ENCODE data around the gene ARRDC5. TPM values are rescaled to one million over a fixed set of nuclear protein-coding genes. Genes with fewer than 3 reads are reported as not detected.
"Not testable (repeated sequence)": the region's sequence is repeated elsewhere in the genome, so short reads cannot be mapped to it uniquely, and the experiment has no call there.

ARRDC5 gene
- polyA plus RNA-seq, 1 donor (not counting 4 experiments of a cell fraction or from before 2014, with no cell fraction given), result not detected

- Histone ChIP-seq H3K9ac (ENCODE audit: control insufficient read depth, extremely low read depth, insufficient read depth, low read length) (no peak overlapping the region), H3K4me2 (ENCODE audit: control insufficient read depth, extremely low read depth, insufficient read depth, low read depth, low read length) (no peak overlapping the region), H3K9me1 (ENCODE audit: control insufficient read depth, extremely low read depth, insufficient read depth, low read length) (no peaks in the 10 kb centered on the region), H2AFZ (ENCODE audit: control insufficient read depth, low read length) (no peak overlapping the region), H4K20me1 (ENCODE audit: control insufficient read depth, extremely low read depth, insufficient read depth, low read length) (no peaks in the 10 kb centered on the region), H3K27me3 (ENCODE audit: control insufficient read depth, extremely low read depth, insufficient read depth, low read length) (no peaks in the 10 kb centered on the region), H3K36me3 (ENCODE audit: control insufficient read depth in 2 of 2, extremely low read depth in 1 of 2, insufficient read depth in 2 of 2, low read length in 2 of 2) (peaks cover 12 to 30% of the 10 kb centered on the region in 2 experiments), H3K79me2 (ENCODE audit: control insufficient read depth, insufficient read depth, low read length) (peaks cover 19% of the 10 kb centered on the region), H3K4me3 (ENCODE audit: control insufficient read depth in 2 of 3, extremely low read depth in 1 of 3, insufficient read depth in 2 of 3, low read depth in 1 of 3, low read length in 3 of 3) (no peak overlapping the region), H3K9me3 (ENCODE audit: control insufficient read depth, low read depth, low read length) (no peaks in the 10 kb centered on the region), H3K27ac (ENCODE audit: control insufficient read depth, insufficient read depth, low read length) (no peak overlapping the region), H3K4me1 (ENCODE audit: control insufficient read depth, extremely low read depth, insufficient read depth, low read length) (peaks cover 6% of the 10 kb centered on the region)
- dilution Hi-C loops (cut with MboI; ENCODE audit: extremely low pct_ligation_motif_present, low sequenced_read_pairs), result no loop called here
- DNase-seq (ENCODE audit: low read depth, low spot score) (no peak), FAIRE-seq (no peak)
- no peak for TF ChIP-seq EZH2 (IDR thresholded peaks at IDR 0.05; ENCODE audit: low read length)
- no peak for TF ChIP-seq CTCF (optimal IDR thresholded peaks at IDR 0.05 in 1 of 3, IDR thresholded peaks at IDR 0.05 in 1 of 3, conservative IDR thresholded peaks at IDR 0.05 in 1 of 3; ENCODE audit: extremely low read depth in 1 of 3, insufficient read depth in 2 of 3, low read length in 3 of 3)
Observed at GRCh38 chr19:4859697-4860096, 43.0 kb downstream of the ARRDC5 start.

GRCh38 chr19:4856468-4856867 is 46.2 kb downstream of the ARRDC5 start:
- H4K20me1 ChIP-seq (ENCODE audit: control insufficient read depth, extremely low read depth, insufficient read depth, low read length); H3K4me1 ChIP-seq (ENCODE audit: control insufficient read depth, extremely low read depth, insufficient read depth, low read length); DNase-seq (ENCODE audit: low read depth, low spot score); H3K9me1 ChIP-seq (ENCODE audit: control insufficient read depth, extremely low read depth, insufficient read depth, low read length); FAIRE-seq; H2AFZ ChIP-seq (ENCODE audit: control insufficient read depth, low read length); H3K9me3 ChIP-seq (ENCODE audit: control insufficient read depth, low read depth, low read length); H3K9ac ChIP-seq (ENCODE audit: control insufficient read depth, extremely low read depth, insufficient read depth, low read length); H3K27ac ChIP-seq (ENCODE audit: control insufficient read depth, insufficient read depth, low read length); H3K27me3 ChIP-seq (ENCODE audit: control insufficient read depth, extremely low read depth, insufficient read depth, low read length); dilution Hi-C loops (cut with MboI; ENCODE audit: extremely low pct_ligation_motif_present, low sequenced_read_pairs); H3K4me2 ChIP-seq (ENCODE audit: control insufficient read depth, extremely low read depth, insufficient read depth, low read depth, low read length); H3K4me3 ChIP-seq (ENCODE audit: control insufficient read depth in 2 of 3, extremely low read depth in 1 of 3, insufficient read depth in 2 of 3, low read depth in 1 of 3, low read length in 3 of 3); H3K79me2 ChIP-seq (ENCODE audit: control insufficient read depth, insufficient read depth, low read length): not testable (repeated sequence)
- H3K36me3 ChIP-seq (ENCODE audit: control insufficient read depth in 2 of 2, extremely low read depth in 1 of 2, insufficient read depth in 2 of 2, low read length in 2 of 2), result peaks cover 15 to 44% of the 10 kb centered on the region in 2 experiments

GRCh38 chr19:4853506-4853905 is 49.2 kb downstream of the ARRDC5 start:
- H3K9me1 ChIP-seq (ENCODE audit: control insufficient read depth, extremely low read depth, insufficient read depth, low read length); FAIRE-seq; H3K27ac ChIP-seq (ENCODE audit: control insufficient read depth, insufficient read depth, low read length); DNase-seq (ENCODE audit: low read depth, low spot score); H3K4me2 ChIP-seq (ENCODE audit: control insufficient read depth, extremely low read depth, insufficient read depth, low read depth, low read length); H3K27me3 ChIP-seq (ENCODE audit: control insufficient read depth, extremely low read depth, insufficient read depth, low read length); H2AFZ ChIP-seq (ENCODE audit: control insufficient read depth, low read length); H3K79me2 ChIP-seq (ENCODE audit: control insufficient read depth, insufficient read depth, low read length); H4K20me1 ChIP-seq (ENCODE audit: control insufficient read depth, extremely low read depth, insufficient read depth, low read length); H3K9me3 ChIP-seq (ENCODE audit: control insufficient read depth, low read depth, low read length); dilution Hi-C loops (cut with MboI; ENCODE audit: extremely low pct_ligation_motif_present, low sequenced_read_pairs); H3K4me3 ChIP-seq (ENCODE audit: control insufficient read depth in 2 of 3, extremely low read depth in 1 of 3, insufficient read depth in 2 of 3, low read depth in 1 of 3, low read length in 3 of 3); H3K4me1 ChIP-seq (ENCODE audit: control insufficient read depth, extremely low read depth, insufficient read depth, low read length); H3K9ac ChIP-seq (ENCODE audit: control insufficient read depth, extremely low read depth, insufficient read depth, low read length): not testable (repeated sequence)
- peaks cover 12 to 40% of the 10 kb centered on the region in 2 experiments for H3K36me3 ChIP-seq (ENCODE audit: control insufficient read depth in 2 of 2, extremely low read depth in 1 of 2, insufficient read depth in 2 of 2, low read length in 2 of 2)

Measured in keratinocyte (primary cell).